NCI-H345 (cell line): ENCODE data around the gene UROC1.

Experiments
- DNase-seq: peaks from one replicate; lab custom pipeline; 2025; lab: John Stamatoyannopoulos, UW

UROC1 gene

DNA sequence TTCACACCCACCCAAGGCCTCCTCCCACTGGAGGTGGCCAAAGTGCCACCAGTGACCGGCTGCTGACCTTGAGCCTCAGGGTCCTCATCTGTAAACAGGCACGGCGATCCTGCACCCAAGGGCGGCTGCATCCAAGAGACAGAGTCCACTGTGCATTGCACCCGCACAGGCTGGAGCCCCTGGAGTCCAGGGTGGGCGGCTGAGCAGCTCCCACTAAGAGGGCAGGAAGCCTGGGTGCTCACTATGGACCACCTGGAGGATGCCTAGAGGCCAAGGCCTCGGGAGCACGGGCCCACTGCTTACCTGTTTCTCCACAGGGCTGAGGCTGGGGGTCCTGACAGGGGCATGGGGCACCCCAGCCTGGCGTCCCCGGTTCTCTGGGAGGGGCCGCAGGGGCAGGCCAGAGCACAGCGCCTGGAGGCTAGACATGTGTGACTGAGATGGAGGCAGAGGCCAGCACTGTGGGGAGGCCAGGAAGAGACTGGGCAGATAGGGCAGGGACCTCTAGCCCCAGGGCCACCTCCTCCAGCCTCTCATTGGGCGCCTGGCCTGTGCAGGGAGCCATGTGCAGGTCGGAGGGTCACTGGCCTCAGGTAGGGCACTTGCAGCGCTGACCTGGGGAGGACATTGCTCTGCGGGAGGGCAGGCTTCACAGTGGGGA lies at the start of gene UROC1:
Gene UROC1 (minus strand): TSS at position 483 of the 661 bp plus-strand sequence. CDS start 54 bp downstream, at position 429.
- no peak for DNase-seq

GRCh38 chr3:126562737-126563276 lies 45.2 kb upstream of the UROC1 start:
- DNase-seq = no peak

GRCh38 chr3:126558336-126559071 lies 40.9 kb upstream of the UROC1 start, which contains the start of gene C3orf22:
Gene C3orf22, minus strand, starts transcription at chr3:126558932. Its CDS starts 5,542 bp downstream, at chr3:126553390.
- no peak for DNase-seq

DNA sequence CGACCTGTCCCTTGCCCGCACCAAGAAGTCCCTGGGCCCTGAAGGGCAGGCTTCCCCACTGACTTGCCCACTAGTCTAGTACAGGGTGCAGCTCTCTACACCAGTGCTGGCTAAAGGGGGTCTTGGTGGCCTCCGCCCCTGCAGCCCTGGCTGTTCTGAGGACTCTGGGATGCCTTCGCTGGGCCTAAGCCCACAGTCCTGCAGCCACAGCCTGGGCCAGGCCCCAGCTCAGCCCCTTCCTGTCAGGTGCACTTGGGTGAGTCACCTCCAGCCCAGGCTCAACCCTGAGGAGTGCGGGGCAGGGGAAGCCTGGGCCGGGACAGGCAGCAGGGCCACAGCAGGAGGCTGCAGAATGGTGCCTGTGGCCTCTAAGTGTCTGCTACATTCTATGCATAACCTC lies 40.2 kb upstream of the UROC1 start:
- no peak for DNase-seq

DNA sequence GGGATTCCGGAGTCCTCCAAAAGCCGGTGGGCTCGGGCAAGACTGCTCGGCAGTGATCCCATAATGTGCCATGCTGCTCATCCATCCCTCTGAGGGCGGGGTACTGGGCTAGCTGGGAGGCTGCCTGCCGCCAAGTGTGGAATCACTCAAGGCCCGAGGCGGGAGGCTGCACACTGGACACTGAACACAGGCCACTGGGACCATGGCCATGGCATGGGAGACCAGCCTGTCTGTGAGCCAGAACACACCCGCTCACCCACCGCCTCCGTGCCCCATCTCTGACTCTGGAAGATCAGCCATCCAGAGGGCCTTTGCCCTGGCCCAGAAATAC lies 39.8 kb upstream of the UROC1 start:
- no peak for DNase-seq

- DNase-seq = no peak
Measured at GRCh38 chr3:126556637-126557414, 39.3 kb upstream of the UROC1 start.

DNA sequence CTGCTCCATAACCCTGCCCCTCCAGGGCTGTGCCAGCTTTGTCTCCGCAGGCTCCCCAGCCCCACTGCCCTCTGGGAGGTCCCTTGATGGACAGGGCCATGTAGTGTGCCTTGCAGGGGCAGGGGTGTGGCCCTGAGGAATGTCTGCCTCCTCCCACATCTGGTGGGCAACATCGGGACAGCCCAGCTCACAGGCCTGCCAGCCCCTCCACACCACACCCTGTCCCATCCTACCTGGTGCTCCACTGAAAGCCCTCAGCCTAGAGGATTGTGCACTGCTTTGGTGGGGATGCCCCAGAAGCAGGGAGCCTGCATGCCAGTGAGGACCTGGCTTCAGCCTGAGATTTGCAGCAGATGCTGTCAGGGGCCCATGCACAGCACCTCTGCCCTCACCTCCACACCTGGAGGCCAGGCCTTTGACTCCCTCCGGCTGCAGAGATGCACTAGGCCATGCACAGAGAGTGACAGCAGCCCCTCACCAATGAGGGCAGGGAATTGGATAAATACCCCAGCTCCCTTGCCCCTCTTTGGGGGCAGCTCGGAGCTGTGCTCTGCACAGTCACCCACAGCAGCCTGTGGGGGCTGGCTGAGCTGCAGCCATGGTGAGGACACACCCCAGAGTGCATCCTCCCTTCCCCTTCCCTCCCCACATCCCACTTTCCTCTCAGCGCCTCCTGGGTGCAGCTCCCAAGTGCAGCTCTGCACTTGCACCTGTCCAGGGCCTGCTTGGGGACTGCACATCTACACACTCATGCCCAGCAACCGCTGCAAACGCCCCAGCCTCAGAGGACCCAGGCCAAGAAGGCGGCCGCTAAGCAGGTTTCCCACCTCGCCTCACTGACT lies 38.4 kb upstream of the UROC1 start:
- no peak for DNase-seq

DNA sequence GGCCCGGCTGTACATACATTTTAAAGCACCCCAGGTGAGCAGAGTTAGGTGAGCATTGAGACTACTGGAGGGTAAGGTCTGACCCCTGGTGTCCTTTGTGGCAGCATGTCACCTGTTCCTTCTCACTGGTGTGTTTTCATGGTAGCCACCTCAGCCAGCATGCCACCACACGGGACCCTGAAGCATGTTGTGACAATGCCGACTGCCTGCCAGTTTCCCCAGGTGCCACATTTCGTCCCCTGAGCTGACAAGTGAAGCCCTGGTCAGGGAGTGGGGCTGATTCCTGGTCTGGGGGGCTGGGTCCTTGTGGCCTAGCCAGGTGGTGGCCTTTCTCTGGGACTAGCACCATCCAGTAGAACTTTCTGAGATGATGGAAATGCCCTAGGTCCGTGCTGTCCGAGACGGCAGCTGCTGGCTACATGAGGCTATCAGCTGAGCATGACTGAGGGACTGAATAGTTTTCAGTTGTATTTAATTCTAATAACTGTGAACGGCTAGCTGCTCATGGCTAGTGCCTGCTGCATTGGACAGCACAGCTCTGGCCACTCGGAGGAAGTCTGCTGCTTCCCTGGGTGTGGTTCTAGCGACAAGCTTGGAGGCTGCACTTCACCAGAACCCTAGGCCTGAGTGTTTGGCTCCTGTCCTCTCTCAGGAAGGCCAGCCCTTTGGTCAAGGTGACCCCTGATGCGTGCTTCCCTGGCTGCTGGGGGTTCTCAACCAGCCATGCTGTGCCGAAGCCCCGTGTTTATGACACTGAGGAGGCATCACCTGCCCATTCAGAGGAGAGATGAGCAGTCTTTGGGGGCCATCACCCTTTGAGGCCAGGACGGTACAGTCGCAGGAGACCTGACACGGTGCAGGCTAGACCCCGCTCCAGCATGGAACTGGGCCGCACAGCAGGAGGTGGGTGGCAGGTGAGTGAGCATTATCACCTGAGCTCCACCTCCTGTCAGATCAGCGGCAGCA lies 37.3 kb upstream of the UROC1 start:
- no peak for DNase-seq

- no peak for DNase-seq
Measured at GRCh38 chr3:126553284-126554084, 35.9 kb upstream of the UROC1 start.

- DNase-seq = no peak
Measured at GRCh38 chr3:126552688-126553283, 35.2 kb upstream of the UROC1 start.

DNA sequence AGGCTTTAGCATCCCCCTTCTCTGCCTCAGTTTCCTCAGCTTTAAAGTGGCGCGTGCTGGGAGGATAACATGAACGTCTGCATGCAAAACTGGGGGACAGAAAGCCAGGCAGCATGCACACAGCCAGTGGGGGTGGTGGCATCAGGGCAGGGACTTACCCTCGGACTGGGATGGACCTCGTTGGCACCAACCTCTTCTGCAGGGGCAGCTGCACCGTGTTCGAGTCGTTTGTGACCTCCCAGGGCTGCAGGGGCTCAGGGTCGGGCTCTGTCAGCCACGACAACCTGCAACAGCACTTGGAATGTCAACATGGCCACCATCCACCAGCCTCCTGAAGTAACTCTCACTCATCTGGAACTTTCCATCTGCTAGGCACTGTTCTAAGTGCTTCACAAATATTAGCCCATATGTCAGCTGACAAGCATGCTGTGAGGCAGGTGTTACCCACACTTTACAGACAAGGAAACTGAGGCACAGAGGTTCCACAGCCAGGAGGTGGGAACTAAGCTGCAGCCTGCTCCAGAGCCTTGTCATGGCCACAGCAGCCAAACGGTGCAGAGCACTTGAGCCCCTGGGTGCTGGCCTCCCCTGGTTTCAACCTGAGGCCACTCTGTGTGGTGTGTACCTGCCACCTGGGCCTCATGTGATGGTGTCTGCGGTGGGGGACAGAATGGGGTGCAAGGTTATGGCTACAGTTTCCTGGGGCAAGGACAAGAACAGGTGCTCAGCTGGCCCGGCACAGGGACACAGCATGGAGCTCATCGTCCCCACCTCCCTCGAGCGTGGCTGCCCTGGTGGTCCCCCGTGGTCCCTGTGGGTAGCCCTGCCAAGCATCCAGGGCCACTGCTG lies 34.5 kb upstream of the UROC1 start:
- DNase-seq = no peak

GRCh38 chr3:126551121-126551838 lies 33.7 kb upstream of the UROC1 start:
- DNase-seq = no peak

GRCh38 chr3:126550488-126551051 lies 33.0 kb upstream of the UROC1 start:
- peak; percentile 19 for DNase-seq

GRCh38 chr3:126549861-126550487 lies 32.4 kb upstream of the UROC1 start:
- no peak for DNase-seq

DNA sequence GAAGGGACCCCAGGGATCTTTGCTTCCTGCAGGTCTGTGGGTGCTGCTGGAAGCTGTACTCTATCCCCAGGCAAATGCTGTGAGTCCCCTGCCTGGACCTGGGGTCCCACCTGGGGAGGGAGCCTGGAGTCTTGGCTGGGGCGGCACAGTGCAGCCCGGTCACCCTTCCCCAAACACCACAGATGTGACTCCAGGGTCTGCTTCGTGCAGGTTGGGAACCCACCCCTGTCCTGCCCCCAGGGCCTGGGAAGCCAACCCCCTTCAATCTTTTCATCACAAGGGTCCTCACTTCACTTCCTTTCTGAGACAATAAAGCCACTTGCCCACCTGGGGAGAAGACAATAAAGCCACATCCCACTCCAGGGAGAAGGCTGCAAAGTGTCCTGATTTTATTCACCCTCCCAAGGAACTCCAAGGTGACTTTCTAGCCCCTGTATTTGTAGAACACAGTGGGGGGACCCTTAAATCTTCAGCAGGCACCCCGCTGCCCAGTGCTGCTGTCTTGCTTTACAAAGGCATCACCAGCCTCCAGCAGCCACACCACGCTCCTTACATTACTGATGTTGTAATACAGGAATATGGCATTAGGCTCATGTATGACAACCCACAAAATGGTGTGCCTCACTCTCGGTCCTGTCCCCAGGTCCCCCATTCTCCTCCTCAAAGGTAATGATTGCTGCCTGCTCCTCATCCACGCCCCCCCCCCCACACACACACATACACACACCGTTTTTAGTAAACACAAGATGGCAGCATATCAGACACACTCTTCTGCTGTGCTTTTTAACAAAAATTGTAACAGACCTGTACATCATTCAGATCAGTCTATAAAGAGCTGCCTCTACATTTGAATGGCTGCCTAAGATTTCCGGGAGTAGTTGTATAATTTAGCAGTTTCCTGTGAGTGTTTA lies 31.2 kb upstream of the UROC1 start:
- no peak for DNase-seq

DNA sequence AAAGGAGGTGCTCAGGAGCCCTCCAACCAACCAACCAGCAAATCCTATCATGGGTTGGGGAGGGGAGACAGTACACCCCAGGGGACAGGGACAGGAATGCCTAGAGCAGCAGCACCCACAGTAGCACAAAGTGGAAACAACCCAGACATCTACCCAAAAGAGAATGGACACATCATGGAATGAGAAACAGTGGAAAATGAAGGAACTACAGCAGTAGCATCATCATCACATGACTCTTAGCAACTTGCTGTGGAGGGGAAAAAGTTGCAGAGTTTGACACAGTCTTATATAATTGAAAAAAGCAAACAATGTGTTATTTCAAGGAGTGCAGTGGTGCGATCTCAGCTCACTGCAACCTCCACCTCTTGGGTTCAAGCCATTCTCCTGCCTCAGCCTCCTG lies 30.1 kb upstream of the UROC1 start:
- no peak for DNase-seq
